ENCODE results near the gene MYEF2.

GRCh38 chr15:48119277-48119676, 58.8 kb downstream of the MYEF2 start:
- TF ChIP-seq CREB1 (IDR thresholded peaks at IDR 0.05) (no peak), YY1 (IDR thresholded peaks at IDR 0.05; ENCODE audit: low read depth, low read length) (no peak), POLR2A (IDR thresholded peaks at IDR 0.05; ENCODE audit: control extremely low read depth in 1 of 2, low read depth in 2 of 2, low read length in 2 of 2) (no peak)
